Sigmoid colon (tissue), 3 donors: ENCODE results near the gene OR12D3.

ENCODE experiments used
- CTCF ChIP-seq, 4 experiments: fragments of 450-650 bp in 3 of 4; fragments of 200-600 bp in 1 of 4; IDR thresholded peaks; one replicate each; pipeline ENCODE4 v1.5.1; 2016 to 2019; ENCODE audit warnings: antibody characterized with exemption in 4 of 4, mild to moderate bottlenecking in 3 of 4, moderate library complexity in 2 of 4
- POLR2A ChIP-seq, 2 donors: fragments of 450-650 bp; IDR thresholded peaks; one replicate each; pipeline ENCODE4 v1.6.1; 2016; ENCODE audit warnings: antibody characterized with exemption in 2 of 2, mild to moderate bottlenecking in 2 of 2, moderate library complexity in 2 of 2

- TF ChIP-seq CTCF (IDR thresholded peaks at IDR 0.05) (no peak), POLR2A (IDR thresholded peaks at IDR 0.05) (no peak)
Measured at GRCh38 chr6:29368765-29369164, 6.3 kb downstream of the OR12D3 start, which contains the start of gene OR5V1.
